Suprapubic skin (tissue), 4 donors: ENCODE data around the gene EPHA6. TPM values are rescaled to one million over a fixed set of nuclear protein-coding genes. Genes with fewer than 3 reads are reported as not detected.
"Not testable (repeated sequence)": the region's sequence is repeated elsewhere in the genome, so short reads cannot be mapped to it uniquely, and the experiment has no call there.

ENCODE experiments used
- DNase-seq, 2 donors: peaks; one replicate each; pipeline ENCODE4 v3.0.0-alpha.2; 2019; ENCODE audit warnings: low spot score in 2 of 2
- H3K27ac ChIP-seq: fragments of 200-600 bp; sonication (generic); one replicate; pipeline ENCODE4 v1.5.1; 2019
- H3K27me3 ChIP-seq: fragments of 200-600 bp; sonication (generic); one replicate; pipeline ENCODE4 v1.5.1; 2019
- H3K36me3 ChIP-seq: fragments of 200-600 bp; sonication (generic); one replicate; pipeline ENCODE4 v1.5.1; 2019
- H3K4me1 ChIP-seq: fragments of 200-600 bp; sonication (generic); one replicate; pipeline ENCODE4 v1.5.1; 2019
- H3K4me3 ChIP-seq: fragments of 200-600 bp; sonication (generic); one replicate; pipeline ENCODE4 v1.5.1; 2019; ENCODE audit warnings: mild to moderate bottlenecking
- H3K9me3 ChIP-seq: fragments of 200-600 bp; sonication (generic); one replicate; pipeline ENCODE4 v1.5.1; 2019
- CTCF ChIP-seq, 2 donors: fragments of 200-600 bp in 1 of 2; fragments of 450-650 bp in 1 of 2; sonication (generic) in 1 of 2; IDR thresholded peaks; one replicate each; pipeline ENCODE4 v1.5.1; 2016 to 2019; ENCODE audit warnings: antibody characterized with exemption in 2 of 2, mild to moderate bottlenecking in 1 of 2, moderate library complexity in 1 of 2
- EP300 ChIP-seq: sonication (generic); formaldehyde crosslinking; IDR thresholded peaks from one replicate; pipeline ENCODE4 v1.6.1; 2017; ENCODE audit warnings: antibody characterized with exemption
- POLR2A ChIP-seq, 2 donors: fragments of 450-650 bp; IDR thresholded peaks; one replicate each; pipeline ENCODE4 v1.6.1; 2017; ENCODE audit warnings: antibody characterized with exemption in 2 of 2, mild to moderate bottlenecking in 2 of 2, moderate library complexity in 2 of 2
- POLR2AphosphoS5 ChIP-seq, 3 donors: sonication (generic); formaldehyde crosslinking; IDR thresholded peaks; one replicate each; pipeline ENCODE4 v1.6.1; 2017; ENCODE audit warnings: antibody characterized with exemption in 3 of 3
- whole genome bisulfite sequencing: methylation state at CpG from one replicate; pipeline ENCODE4 v1.1.5; 2018; 5-methylcytosine and 5-hydroxymethylcytosine counted together
- total RNA-seq, 4 donors: library from RNA; depleted of rRNA; stranded (reverse); fragments of >200 nt; gene quantifications; one replicate each; pipeline ENCODE4 v1.1.0, GENCODE V29; 2016

The EPHA6 gene
- total RNA-seq, 4 donors from 2014 or later = not detected

GRCh38 chr3:97579365-97579764, 765.0 kb downstream of the EPHA6 start:
- WGBS = 82% methylated on average over 3 of the region's 3 CpGs
- TF ChIP-seq POLR2A (IDR thresholded peaks at IDR 0.05) (no peak), CTCF (IDR thresholded peaks at IDR 0.05) (no peak), EP300 (no peak), POLR2AphosphoS5 (IDR thresholded peaks at IDR 0.05) (no peak)
- H3K27ac ChIP-seq = no peak overlapping the region
- no peaks in the 10 kb centered on the region for H3K9me3 ChIP-seq
- DNase-seq = no peak
- H3K27me3 ChIP-seq = no peaks in the 10 kb centered on the region
- H3K4me1 ChIP-seq = no peaks in the 10 kb centered on the region
- no peaks in the 10 kb centered on the region for H3K36me3 ChIP-seq
- H3K4me3 ChIP-seq = no peak overlapping the region

- no peak for TF ChIP-seq POLR2A (IDR thresholded peaks at IDR 0.05)
- no peak for TF ChIP-seq CTCF (IDR thresholded peaks at IDR 0.05)
- no peak for TF ChIP-seq POLR2AphosphoS5 (IDR thresholded peaks at IDR 0.05)
- no peak for TF ChIP-seq EP300
- no peak for DNase-seq
- no peaks in the 10 kb centered on the region for H3K9me3 ChIP-seq
- no peaks in the 10 kb centered on the region for H3K4me1 ChIP-seq
- H3K27me3 ChIP-seq = no peaks in the 10 kb centered on the region
- 78% methylated on average over 2 of the region's 2 CpGs for WGBS
- H3K27ac ChIP-seq = no peak overlapping the region
- no peaks in the 10 kb centered on the region for H3K36me3 ChIP-seq
- H3K4me3 ChIP-seq = no peak overlapping the region
These were observed 796.2 kb downstream of the EPHA6 start for GRCh38 chr3:97610626-97611025.

GRCh38 chr3:97612632-97613031, 798.2 kb downstream of the EPHA6 start:
- H3K4me1 ChIP-seq = no peaks in the 10 kb centered on the region
- no peaks in the 10 kb centered on the region for H3K36me3 ChIP-seq
- no peak for TF ChIP-seq POLR2A (IDR thresholded peaks at IDR 0.05)
- no peak for TF ChIP-seq CTCF (IDR thresholded peaks at IDR 0.05)
- no peak for TF ChIP-seq POLR2AphosphoS5 (IDR thresholded peaks at IDR 0.05)
- no peak overlapping the region for H3K4me3 ChIP-seq
- no peaks in the 10 kb centered on the region for H3K9me3 ChIP-seq
- no peak overlapping the region for H3K27ac ChIP-seq
- H3K27me3 ChIP-seq = no peaks in the 10 kb centered on the region
- 93% methylated on average over 1 of the region's 1 CpG for WGBS
- DNase-seq = no peak

GRCh38 chr3:97613139-97613538, 798.7 kb downstream of the EPHA6 start:
- Histone ChIP-seq H3K27ac (no peak overlapping the region), H3K36me3 (no peaks in the 10 kb centered on the region), H3K9me3 (no peaks in the 10 kb centered on the region), H3K27me3 (no peaks in the 10 kb centered on the region), H3K4me1 (no peaks in the 10 kb centered on the region), H3K4me3 (no peak overlapping the region)
- TF ChIP-seq POLR2A (IDR thresholded peaks at IDR 0.05) (no peak), CTCF (IDR thresholded peaks at IDR 0.05) (no peak), POLR2AphosphoS5 (IDR thresholded peaks at IDR 0.05) (no peak), EP300 (no peak)
- WGBS = 74% methylated on average over 2 of the region's 2 CpGs
- DNase-seq = no peak

GRCh38 chr3:97620514-97620913, 806.1 kb downstream of the EPHA6 start:
- H3K4me1 ChIP-seq, H3K9me3 ChIP-seq, H3K4me3 ChIP-seq, H3K27me3 ChIP-seq, DNase-seq, H3K27ac ChIP-seq, H3K36me3 ChIP-seq: not testable (repeated sequence)
- WGBS = 69% methylated on average over 1 of the region's 1 CpG

GRCh38 chr3:97636465-97636864, 822.1 kb downstream of the EPHA6 start:
- Histone ChIP-seq H3K4me1 (no peaks in the 10 kb centered on the region), H3K27ac (no peak overlapping the region), H3K27me3 (no peaks in the 10 kb centered on the region), H3K4me3 (no peak overlapping the region), H3K9me3 (no peaks in the 10 kb centered on the region), H3K36me3 (no peaks in the 10 kb centered on the region)
- DNase-seq = no peak
- 84% methylated on average over 1 of the region's 1 CpG for WGBS
- TF ChIP-seq POLR2A (IDR thresholded peaks at IDR 0.05) (no peak), EP300 (no peak), POLR2AphosphoS5 (IDR thresholded peaks at IDR 0.05) (no peak), CTCF (IDR thresholded peaks at IDR 0.05) (no peak)
